Measurements from ENCODE around the gene ZNF618. TPM values are rescaled to one million over a fixed set of nuclear protein-coding genes. Genes with fewer than 3 reads are reported as not detected.
"Not testable (repeated sequence)": the region's sequence is repeated elsewhere in the genome, so short reads cannot be mapped to it uniquely, and the experiment has no call there.

ZNF618 gene
- total RNA-seq, 1 donor from 2014 or later, result 7.4 TPM

DNA sequence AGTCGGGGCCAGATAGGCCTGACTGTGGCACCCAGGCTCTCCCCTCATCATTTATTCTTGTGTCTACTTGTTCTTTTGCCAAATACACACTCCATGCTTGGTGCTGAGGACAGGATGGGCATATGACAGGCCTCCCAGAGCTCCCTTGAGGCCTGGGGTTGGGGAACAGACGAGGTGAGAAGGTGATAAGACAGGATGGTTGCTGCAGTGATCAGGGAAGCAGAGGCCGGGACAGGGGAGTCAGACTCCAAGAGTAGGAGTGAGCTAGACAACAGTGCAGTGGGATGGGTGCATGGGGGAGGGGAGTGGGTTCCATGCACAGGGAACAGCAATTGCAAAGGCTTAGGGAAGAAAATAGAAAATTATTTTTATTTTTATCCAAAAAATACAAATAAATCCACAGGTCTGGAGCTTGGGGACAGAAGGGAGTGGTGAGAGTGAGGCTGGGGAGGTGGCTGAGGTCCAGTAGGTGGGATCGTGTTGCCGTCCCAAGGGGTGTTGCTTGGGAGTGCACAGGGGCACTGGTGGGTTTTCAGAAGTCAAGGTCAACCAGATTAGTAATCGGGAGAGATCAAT is 205.4 kb downstream of the ZNF618 start:
- Histone ChIP-seq H3K9me3 (no peaks in the 10 kb centered on the region), H3K4me1 (peaks cover 11% of the 10 kb centered on the region), H3K27ac (no peak overlapping the region), H3K27me3 (no peaks in the 10 kb centered on the region), H3K4me3 (no peak overlapping the region), H3K36me3 (no peaks in the 10 kb centered on the region)
- TF ChIP-seq POLR2AphosphoS5 (IDR thresholded peaks at IDR 0.05; ENCODE audit: insufficient read depth in 1 of 2, low read depth in 1 of 2), result no peak
- TF ChIP-seq, protein P1, sequence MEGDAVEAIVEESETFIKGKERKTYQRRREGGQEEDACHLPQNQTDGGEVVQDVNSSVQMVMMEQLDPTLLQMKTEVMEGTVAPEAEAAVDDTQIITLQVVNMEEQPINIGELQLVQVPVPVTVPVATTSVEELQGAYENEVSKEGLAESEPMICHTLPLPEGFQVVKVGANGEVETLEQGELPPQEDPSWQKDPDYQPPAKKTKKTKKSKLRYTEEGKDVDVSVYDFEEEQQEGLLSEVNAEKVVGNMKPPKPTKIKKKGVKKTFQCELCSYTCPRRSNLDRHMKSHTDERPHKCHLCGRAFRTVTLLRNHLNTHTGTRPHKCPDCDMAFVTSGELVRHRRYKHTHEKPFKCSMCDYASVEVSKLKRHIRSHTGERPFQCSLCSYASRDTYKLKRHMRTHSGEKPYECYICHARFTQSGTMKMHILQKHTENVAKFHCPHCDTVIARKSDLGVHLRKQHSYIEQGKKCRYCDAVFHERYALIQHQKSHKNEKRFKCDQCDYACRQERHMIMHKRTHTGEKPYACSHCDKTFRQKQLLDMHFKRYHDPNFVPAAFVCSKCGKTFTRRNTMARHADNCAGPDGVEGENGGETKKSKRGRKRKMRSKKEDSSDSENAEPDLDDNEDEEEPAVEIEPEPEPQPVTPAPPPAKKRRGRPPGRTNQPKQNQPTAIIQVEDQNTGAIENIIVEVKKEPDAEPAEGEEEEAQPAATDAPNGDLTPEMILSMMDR (IDR thresholded peaks at IDR 0.05), result no peak
- TF ChIP-seq POLR2A (IDR thresholded peaks at IDR 0.05), result no peak
- no peak for DNase-seq (ENCODE audit: extremely low spot score in 2 of 2)
- intact Hi-C loops (cut with DNase I), result loop anchor here (5.0 kb wide), 1 partner anchor 211 kb away; no protein-coding TSS in a partner anchor

DNA sequence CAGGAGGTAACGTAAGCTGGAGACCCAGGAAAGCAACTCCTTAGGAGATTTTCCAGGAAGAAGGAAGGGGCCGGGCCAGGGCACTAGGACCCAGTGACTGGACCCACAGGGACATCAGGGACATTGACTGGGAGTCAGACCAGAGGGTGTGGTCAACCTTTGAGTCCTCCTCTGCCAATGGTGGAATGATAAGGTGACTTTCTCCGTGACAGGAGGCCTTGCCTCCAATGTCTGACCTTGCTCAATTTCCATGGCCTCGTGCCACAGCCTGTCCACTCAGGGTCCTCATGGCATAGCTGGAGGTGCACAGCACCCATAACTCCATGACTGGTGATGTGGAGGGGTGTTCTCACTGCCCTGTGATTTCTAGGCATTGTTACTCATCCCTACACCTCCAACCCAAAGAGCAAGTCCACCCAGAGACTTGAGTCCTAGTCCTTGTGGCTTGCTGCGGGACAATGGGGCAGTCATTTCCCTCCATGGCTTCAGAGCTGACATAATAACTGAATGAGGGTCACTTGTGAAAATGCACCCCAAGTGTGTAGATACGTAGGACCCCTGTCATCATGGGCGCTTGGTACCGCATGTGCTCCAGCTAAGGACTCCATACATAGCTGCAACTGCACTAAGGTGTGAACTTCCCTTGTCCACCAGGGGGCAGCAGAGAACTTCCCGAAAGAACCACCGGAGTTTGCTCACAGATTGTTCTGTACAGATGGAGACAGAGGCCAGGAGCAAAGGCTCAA is 206.1 kb downstream of the ZNF618 start:
- Histone ChIP-seq H3K27ac (no peak overlapping the region), H3K9me3 (no peaks in the 10 kb centered on the region), H3K4me3 (no peak overlapping the region), H3K36me3 (no peaks in the 10 kb centered on the region), H3K4me1 (peaks cover 11% of the 10 kb centered on the region), H3K27me3 (no peaks in the 10 kb centered on the region)
- intact Hi-C loops (cut with DNase I), result loop anchor here (5.0 kb wide), 1 partner anchor 210 kb away; no protein-coding TSS in a partner anchor
- peak; percentile 94 to 95 for DNase-seq (ENCODE audit: extremely low spot score in 2 of 2)
- TF ChIP-seq, protein P1 (IDR thresholded peaks at IDR 0.05), result peak; percentile 88 to 93 (median 91)
- TF ChIP-seq POLR2A (IDR thresholded peaks at IDR 0.05) (no peak), POLR2AphosphoS5 (IDR thresholded peaks at IDR 0.05; ENCODE audit: insufficient read depth in 1 of 2, low read depth in 1 of 2) (peak in 1 of 2 donors; percentile 42)

DNA sequence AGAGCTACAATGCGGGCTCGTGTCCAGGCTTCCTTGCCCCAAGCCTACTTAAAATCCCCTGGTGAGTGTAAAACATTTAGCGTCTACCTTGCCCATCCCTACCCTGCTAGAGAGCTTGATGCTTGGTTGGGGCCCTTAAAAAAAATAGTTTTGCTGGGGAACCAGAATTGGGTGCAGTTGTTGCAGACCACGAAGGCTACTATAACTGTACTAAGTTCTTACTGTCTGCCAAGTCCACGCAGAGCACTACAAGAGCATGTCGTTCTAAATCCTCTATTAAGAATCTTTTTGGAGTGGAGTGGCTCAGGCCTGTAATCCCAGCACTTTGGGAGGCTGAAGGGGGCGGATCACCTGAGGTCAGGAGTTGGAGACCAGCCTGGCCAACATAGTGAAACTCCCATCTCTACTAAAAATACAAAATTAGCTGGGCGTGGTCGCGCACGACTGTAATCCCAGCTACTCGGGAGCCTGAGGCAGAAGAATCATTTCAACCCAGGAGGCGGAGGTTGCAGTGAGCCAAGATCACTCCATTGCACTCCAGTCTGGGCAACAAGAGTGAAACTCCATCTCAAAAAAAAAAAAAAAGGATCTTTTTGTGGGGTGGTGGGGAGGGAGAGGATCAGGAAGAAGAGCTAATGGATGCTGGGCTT is 206.8 kb downstream of the ZNF618 start:
- not testable (repeated sequence) for H3K27ac ChIP-seq; H3K9me3 ChIP-seq; H3K36me3 ChIP-seq; H3K4me3 ChIP-seq; DNase-seq (ENCODE audit: extremely low spot score in 2 of 2); H3K27me3 ChIP-seq
- H3K4me1 ChIP-seq, result peaks cover 11% of the 10 kb centered on the region
- intact Hi-C loops (cut with DNase I), result loop anchor here (5.0 kb wide), 1 partner anchor 209 kb away; no protein-coding TSS in a partner anchor

DNA sequence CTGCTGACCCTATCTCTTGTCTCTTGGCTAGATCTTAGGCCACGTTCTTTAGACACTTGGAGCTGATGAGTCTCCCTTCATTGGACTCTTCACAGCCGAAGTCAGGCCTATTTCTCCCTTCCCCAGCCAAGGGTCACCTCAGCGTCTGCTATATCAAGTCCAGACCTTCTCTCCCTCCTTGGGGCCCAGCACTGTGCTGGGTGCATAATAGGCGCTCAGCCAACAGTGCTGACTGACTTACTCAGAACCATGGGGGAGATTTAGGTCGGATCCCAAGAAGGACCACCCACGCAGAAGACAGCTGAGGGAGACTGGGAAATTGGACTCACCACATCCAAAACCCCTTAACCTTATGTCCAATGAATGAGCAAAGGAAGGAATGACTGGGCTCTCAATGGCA is 207.6 kb downstream of the ZNF618 start:
- H3K36me3 ChIP-seq, result no peaks in the 10 kb centered on the region
- no peak overlapping the region for H3K4me3 ChIP-seq
- H3K27me3 ChIP-seq, result no peaks in the 10 kb centered on the region
- peaks cover 11% of the 10 kb centered on the region for H3K4me1 ChIP-seq
- no peak overlapping the region for H3K27ac ChIP-seq
- H3K9me3 ChIP-seq, result no peaks in the 10 kb centered on the region
- no peak for DNase-seq (ENCODE audit: extremely low spot score in 2 of 2)
- TF ChIP-seq POLR2A (IDR thresholded peaks at IDR 0.05) (no peak), POLR2AphosphoS5 (IDR thresholded peaks at IDR 0.05; ENCODE audit: insufficient read depth in 1 of 2, low read depth in 1 of 2) (no peak)
- TF ChIP-seq, protein P1 (IDR thresholded peaks at IDR 0.05), result no peak
- intact Hi-C loops (cut with DNase I), result loop anchor here (5.0 kb wide), 1 partner anchor 209 kb away; no protein-coding TSS in a partner anchor

DNA sequence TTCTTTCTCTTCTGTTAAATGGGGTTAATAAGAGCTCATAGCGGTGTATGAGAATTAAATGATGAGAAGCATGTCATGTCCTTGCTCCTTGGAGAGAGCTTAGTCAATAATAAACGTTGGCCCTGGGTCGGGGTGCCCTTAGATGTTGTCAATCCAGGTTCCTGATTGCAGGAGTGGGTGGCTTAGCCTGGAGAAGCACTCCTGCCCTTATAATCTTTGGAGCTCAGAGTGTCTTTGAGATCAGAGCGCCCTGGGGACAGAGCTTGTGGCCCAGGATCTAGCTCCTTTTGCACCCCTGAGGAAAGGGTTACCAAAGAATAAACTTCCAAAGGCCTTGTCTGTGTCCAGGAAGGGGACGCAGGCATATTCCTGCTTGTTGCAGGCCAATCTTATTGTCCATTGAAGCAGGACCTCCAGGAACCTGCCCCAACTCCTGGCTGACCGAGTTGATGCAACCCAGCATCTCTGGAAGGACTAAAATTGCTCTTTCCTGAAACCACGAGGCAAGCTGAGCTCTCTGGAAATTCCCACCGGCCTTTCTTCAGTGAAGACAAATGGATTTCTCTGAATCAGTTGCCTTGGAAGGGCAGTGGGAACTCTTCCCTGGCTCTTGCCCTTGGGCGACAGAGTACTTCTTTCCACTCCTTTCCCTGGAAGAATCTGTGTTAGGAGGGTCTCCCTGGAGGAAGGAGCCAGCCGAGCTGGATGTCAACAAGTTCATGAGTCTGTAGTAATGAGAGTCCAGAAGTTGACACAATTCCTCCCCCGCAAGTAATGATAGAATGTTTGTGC is 208.4 kb downstream of the ZNF618 start:
- no peaks in the 10 kb centered on the region for H3K36me3 ChIP-seq
- H3K27me3 ChIP-seq, result no peaks in the 10 kb centered on the region
- no peaks in the 10 kb centered on the region for H3K9me3 ChIP-seq
- intact Hi-C loops (cut with DNase I), result loop anchor here (5.0 kb wide), 1 partner anchor 208 kb away; no protein-coding TSS in a partner anchor
- H3K4me3 ChIP-seq, result no peak overlapping the region
- H3K4me1 ChIP-seq, result peaks cover 11% of the 10 kb centered on the region
- TF ChIP-seq, protein P1 (IDR thresholded peaks at IDR 0.05), result no peak
- TF ChIP-seq POLR2A (IDR thresholded peaks at IDR 0.05), result no peak
- TF ChIP-seq POLR2AphosphoS5 (IDR thresholded peaks at IDR 0.05; ENCODE audit: insufficient read depth in 1 of 2, low read depth in 1 of 2), result no peak
- peak in 1 of 2 donors; percentile 37 for DNase-seq (ENCODE audit: extremely low spot score in 2 of 2)
- no peak overlapping the region for H3K27ac ChIP-seq

Measured in vagina (tissue), 2 donors.